IPS-18a (cell line): ENCODE data around the gene AHRR.
"Not testable (repeated sequence)": the region's sequence is repeated elsewhere in the genome, so short reads cannot be mapped to it uniquely, and the experiment has no call there.

Source experiments
- H3K27ac ChIP-seq: one replicate; pipeline ENCODE4 v1.5.1; 2013; ENCODE audit warnings: low read length
- H3K27me3 ChIP-seq: one replicate; pipeline ENCODE4 v1.6.1; 2013; ENCODE audit warnings: mild to moderate bottlenecking, low read length; ENCODE audit not compliant: control insufficient read depth, insufficient read depth
- H3K36me3 ChIP-seq: one replicate; pipeline ENCODE4 v1.6.1; 2013; ENCODE audit warnings: low read depth, low read length; ENCODE audit not compliant: control insufficient read depth
- H3K4me1 ChIP-seq: one replicate; pipeline ENCODE4 v1.6.1; 2013; ENCODE audit warnings: low read depth, low read length; ENCODE audit not compliant: control insufficient read depth
- H3K4me3 ChIP-seq: one replicate; pipeline ENCODE4 v1.5.1; 2013; ENCODE audit warnings: low read length
- H3K9ac ChIP-seq: one replicate; pipeline ENCODE4 v1.6.1; 2013; ENCODE audit warnings: mild to moderate bottlenecking, low read length, moderate library complexity
- H3K9me3 ChIP-seq: one replicate; pipeline ENCODE4 v1.6.1; 2013; ENCODE audit warnings: low read depth, low read length; ENCODE audit not compliant: control insufficient read depth

Gene AHRR

DNA sequence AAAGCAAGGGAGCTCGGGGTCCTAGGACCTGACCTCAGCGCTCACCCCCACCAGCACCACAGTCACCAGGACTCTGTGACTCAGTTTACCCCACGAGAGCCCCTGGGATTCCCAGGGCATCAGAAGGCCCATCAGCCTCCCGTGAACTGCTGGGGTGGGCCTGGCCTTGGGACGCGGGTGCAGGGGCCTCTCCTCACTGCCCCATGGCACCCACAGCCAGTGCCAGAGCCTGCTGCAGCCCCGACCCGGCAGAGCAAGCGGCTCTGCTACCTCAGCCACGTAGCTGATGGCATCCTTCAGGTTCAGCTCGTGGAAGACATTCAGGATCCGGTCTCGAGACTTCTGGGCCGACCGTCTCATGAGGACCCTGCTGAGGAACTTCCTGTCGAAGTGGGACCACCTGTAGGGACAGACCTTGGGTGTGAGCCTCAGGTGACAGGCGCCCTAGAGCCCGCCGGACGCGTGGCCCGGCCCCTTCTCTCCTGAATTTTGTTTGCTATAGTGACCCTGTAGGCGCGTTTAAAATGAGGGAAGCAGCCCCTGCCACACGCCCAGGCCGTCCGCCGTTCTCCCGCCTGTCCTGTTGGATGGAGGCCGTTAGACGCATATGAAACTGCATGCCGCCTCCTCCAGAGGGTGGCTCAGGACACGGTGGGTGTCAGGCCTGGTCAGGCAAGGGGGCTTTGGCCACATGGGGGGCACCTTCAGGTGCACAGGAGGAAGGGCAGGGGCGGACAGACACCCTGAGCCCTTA lies 158.2 kb downstream of the AHRR start:
- peaks cover 28% of the 10 kb centered on the region for H3K27me3 ChIP-seq
- H3K36me3 ChIP-seq = no peaks in the 10 kb centered on the region
- H3K27ac ChIP-seq = no peak overlapping the region
- no peaks in the 10 kb centered on the region for H3K9me3 ChIP-seq
- no peak overlapping the region for H3K9ac ChIP-seq
- H3K4me3 ChIP-seq = no peak overlapping the region
- no peaks in the 10 kb centered on the region for H3K4me1 ChIP-seq

DNA sequence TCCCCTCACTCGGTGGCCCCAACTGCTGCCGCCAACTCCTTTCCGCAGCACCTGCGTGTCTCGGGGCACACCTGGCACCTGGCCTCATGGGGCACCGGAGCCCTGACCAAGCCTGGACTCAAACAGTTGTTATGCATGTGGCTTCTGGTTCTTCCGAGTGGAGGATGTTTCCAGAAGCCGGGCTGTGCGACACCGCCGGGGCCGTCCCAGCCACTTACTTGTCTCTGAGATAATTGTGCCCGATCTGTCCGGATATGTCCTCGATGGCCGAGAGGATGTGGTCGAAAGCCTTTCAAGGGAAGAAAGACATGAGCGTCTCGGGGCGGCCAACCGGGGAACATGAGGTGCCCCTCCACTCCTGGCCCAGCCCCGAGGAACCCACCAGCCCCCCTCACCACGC lies 159.8 kb downstream of the AHRR start:
- Histone ChIP-seq H3K27me3 (peaks cover 12% of the 10 kb centered on the region), H3K9me3 (no peaks in the 10 kb centered on the region), H3K36me3 (no peaks in the 10 kb centered on the region), H3K9ac (no peak overlapping the region), H3K27ac (no peak overlapping the region), H3K4me3 (no peak overlapping the region), H3K4me1 (no peaks in the 10 kb centered on the region)

DNA sequence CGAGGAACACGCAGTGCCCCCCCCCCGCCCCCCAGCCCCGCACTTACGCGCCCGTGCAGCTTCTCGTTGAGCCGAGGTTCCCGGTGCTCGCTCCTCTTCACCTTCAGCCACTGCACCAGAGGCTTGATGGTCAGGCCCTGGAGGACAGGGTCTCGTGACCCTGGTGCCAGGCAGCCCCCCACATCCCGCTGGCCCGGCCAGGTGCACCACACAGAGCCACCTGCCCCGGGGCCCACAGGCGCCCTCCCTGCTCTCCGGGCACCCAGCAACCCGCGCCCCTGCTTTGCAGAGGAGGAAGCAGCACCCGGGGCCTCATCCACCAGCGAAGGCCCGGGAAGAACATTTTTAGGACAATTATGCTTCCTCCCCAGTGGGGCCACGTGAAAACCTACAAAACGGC lies 160.5 kb downstream of the AHRR start:
- H3K4me1 ChIP-seq = no peaks in the 10 kb centered on the region
- peaks cover 6% of the 10 kb centered on the region for H3K27me3 ChIP-seq
- H3K4me3 ChIP-seq = no peak overlapping the region
- H3K9ac ChIP-seq = no peak overlapping the region
- H3K9me3 ChIP-seq = no peaks in the 10 kb centered on the region
- H3K27ac ChIP-seq = no peak overlapping the region
- no peaks in the 10 kb centered on the region for H3K36me3 ChIP-seq

DNA sequence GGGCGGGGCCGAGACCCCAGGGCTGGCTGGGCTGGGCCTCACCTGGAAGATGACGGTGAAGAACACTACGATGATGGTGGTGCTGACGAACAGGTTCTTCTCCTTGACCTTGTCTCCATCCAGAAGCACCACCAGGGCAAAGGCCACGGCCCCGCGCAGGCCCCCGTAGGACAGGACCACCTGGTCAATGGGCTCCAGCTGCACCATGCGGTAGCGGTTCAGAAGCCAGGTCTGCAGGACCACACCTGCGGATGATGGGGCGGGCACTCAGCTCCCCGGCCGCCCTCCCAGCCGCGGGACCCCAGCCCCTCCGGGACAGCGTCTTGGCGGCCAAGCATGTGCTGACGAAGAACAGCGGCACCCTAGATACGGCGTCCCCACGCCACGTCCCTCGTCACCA lies 161.0 kb downstream of the AHRR start:
- Histone ChIP-seq H3K9me3 (no peaks in the 10 kb centered on the region), H3K4me1 (no peaks in the 10 kb centered on the region), H3K36me3 (no peaks in the 10 kb centered on the region), H3K4me3 (no peak overlapping the region), H3K27me3 (peaks cover 3% of the 10 kb centered on the region), H3K27ac (no peak overlapping the region), H3K9ac (no peak overlapping the region)

DNA sequence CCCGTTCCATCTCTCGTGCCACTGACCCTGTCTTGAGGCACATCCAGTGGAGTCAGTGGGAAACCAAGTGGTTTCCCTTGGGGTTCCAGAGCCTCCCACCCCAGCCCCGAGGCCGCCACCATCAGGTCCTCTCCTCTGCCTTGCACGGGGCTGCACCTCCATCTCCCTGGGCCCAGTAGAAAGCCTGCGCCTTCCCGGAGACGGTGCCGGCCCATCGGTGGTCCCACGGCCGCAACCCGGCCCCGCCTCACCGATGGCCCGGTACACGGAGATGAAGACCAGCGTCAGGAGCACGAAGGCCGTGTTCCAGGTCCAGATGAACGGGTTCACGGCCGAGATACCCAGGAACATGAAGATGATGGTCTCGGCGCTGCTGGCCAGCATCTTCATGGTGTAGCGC lies 161.5 kb downstream of the AHRR start:
- H3K9me3 ChIP-seq = no peaks in the 10 kb centered on the region
- H3K27me3 ChIP-seq = no peaks in the 10 kb centered on the region
- H3K4me3 ChIP-seq = no peak overlapping the region
- no peaks in the 10 kb centered on the region for H3K36me3 ChIP-seq
- H3K27ac ChIP-seq = no peak overlapping the region
- H3K4me1 ChIP-seq = no peaks in the 10 kb centered on the region
- H3K9ac ChIP-seq = no peak overlapping the region

DNA sequence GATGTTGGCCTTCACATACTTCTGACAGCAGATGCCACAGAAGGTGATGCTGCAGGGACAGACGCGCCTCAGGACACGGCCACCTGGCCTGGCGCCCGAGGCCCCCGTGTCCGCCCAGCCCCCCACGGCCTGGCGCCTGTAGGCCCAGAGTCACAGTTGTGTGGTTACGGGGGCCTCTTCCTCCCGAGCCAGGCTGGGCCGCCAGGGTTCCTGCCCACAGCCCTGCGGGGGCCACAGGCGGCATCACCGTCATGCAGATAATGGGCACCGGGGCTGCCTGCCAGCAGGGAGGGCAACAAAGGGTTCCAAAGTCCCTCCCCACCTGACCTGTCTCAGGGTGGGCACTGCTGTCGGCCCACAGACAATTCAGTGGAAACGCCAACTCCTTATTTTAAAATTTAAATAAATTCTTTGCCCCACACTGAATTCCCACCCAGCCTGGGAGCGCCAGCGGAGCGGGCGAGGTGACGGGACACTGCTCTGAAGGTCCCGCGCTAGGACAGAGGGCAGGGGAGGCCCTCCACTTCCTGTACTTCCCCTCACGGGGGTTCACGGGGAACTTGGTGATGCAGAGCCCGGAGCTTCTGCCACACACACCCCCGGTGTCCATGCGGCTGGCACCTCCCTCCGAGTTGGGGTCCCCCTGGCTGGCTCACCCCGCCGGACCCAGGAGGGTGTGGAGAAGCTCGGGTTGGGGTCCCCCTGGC lies 162.1 kb downstream of the AHRR start:
- Histone ChIP-seq H3K27me3 (no peaks in the 10 kb centered on the region), H3K4me3 (no peak overlapping the region), H3K9ac (no peak overlapping the region), H3K9me3 (no peaks in the 10 kb centered on the region), H3K36me3 (no peaks in the 10 kb centered on the region), H3K27ac (no peak overlapping the region), H3K4me1 (no peaks in the 10 kb centered on the region)

DNA sequence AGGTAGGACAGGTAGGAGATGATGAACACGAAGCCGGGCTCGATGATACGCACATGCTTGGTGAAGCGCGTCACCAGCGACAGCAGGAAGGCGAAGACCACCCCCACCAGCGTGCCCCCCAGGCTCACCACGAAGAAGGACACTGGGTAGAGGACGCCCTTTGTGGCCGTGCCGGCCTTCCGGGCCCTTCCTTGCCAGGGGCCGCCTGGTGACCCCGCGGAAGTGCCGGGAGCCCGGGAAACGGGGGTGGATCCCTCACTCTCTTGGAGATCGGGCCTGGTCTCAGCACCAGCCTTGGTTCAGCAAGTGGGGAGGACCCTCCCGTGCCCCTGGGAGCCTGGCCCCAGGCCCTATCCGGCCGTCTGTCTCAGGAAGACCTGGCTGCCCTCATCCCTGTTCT lies 163.0 kb downstream of the AHRR start:
- Histone ChIP-seq H3K27me3 (no peaks in the 10 kb centered on the region), H3K36me3 (no peaks in the 10 kb centered on the region)

DNA sequence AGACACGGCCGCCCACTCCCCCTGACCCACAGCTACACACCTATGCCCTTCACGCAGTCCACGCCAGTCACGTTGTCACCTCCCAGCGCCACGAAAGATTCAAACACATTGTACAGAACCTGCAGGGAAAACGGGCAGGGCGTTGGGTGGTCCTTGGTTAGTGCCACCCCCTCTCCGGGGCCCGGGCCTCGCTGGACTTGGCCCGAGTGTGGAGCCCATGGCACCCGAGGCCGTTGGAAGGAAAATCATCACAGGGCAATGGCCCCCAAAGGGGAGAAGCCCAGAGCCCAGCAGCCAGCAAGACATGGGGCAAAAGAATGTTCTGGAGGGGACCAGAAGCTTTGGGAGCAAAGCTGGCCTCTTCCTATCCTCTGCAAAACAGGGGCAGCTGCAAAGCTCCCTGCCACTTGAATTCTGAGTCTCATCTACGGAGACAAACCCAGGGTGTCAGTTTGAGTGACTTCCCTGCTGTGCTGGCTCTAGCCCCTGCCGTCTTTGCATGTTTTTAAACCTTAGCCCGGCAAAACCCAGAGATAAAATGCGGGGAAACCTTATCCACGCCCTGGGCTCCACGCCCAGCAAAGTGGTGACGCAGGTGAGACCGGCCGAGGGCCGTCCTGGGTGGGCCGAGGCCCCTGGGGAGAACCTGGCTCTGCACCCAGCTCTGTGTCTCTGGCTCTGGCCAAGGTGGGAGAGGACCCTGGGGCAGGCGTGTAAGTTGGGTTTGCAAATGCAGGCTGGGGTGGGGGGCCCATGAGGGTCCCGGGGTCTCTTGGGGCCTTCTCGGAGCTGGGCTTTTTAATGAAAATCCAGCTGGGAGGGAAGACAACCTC lies 163.8 kb downstream of the AHRR start:
- no peak overlapping the region for H3K27ac ChIP-seq
- H3K4me1 ChIP-seq = no peaks in the 10 kb centered on the region
- no peaks in the 10 kb centered on the region for H3K36me3 ChIP-seq
- no peak overlapping the region for H3K9ac ChIP-seq
- H3K4me3 ChIP-seq = no peak overlapping the region
- peaks cover 1% of the 10 kb centered on the region for H3K27me3 ChIP-seq
- no peaks in the 10 kb centered on the region for H3K9me3 ChIP-seq

More for the DNA sequence above, 163.0 kb downstream of the AHRR start:
- H3K9me3 ChIP-seq = no peaks in the 10 kb centered on the region
- no peak overlapping the region for H3K9ac ChIP-seq
- H3K4me1 ChIP-seq = no peaks in the 10 kb centered on the region
- H3K4me3 ChIP-seq = no peak overlapping the region
- no peak overlapping the region for H3K27ac ChIP-seq

DNA sequence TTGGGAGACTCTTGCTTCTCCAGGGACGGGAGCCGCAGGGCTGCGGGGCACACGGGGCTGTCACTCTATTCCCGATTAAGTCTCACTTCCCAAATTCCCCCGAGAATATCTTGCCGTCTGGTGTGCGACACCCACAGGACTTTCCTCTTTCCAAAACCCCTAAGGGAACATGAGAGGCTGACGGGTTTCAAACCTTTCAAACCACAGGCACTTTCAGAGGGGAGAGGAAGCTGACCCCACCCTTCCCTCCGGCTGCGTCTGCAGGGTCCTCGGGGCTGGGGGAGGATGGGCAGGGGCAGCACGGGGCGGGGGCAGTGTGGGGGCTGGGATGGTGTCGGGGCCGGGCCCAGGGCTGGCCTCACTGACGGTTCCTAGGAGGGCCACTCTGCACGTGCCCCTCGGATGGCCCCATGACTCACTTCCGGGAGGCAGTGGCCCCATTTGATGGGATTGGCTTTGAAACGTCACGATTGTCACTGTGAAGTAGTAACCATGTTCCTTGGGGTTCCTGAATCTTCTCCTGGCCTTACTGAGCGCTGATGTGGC lies 164.5 kb downstream of the AHRR start:
- Histone ChIP-seq H3K36me3 (no peaks in the 10 kb centered on the region), H3K9ac (no peak overlapping the region), H3K4me3 (no peak overlapping the region), H3K4me1 (no peaks in the 10 kb centered on the region), H3K27me3 (peaks cover 8% of the 10 kb centered on the region), H3K9me3 (no peaks in the 10 kb centered on the region), H3K27ac (no peak overlapping the region)

DNA sequence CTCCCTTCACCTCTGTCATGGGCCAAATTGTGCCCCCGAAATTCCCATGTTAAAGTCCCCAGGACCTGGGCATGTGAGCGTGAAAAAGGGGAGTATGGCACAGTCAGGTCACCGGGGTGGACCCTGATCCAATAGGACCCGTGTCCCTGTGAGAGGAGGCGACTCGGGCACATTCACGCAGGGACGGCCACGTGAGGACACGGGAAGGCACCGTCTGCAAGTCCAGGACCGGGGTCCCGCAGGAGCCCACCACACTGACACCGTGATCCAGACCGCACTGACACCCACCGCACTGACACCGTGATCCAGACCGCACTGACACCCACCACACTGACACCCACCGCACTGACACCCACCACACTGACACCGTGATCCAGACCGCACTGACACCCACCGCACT lies 165.1 kb downstream of the AHRR start:
- not testable (repeated sequence) for H3K27ac ChIP-seq, H3K9me3 ChIP-seq, H3K36me3 ChIP-seq, H3K4me3 ChIP-seq, H3K9ac ChIP-seq, H3K4me1 ChIP-seq
- H3K27me3 ChIP-seq = peaks cover 11% of the 10 kb centered on the region
